ENCODE results near the gene ZNF823. TPM values are rescaled to one million over a fixed set of nuclear protein-coding genes. Genes with fewer than 3 reads are reported as not detected.

The ZNF823 gene
- total and polyA plus RNA-seq, 2 of the 4 experiments (the other 2 are of a cell fraction): 2.2 to 9.3 TPM

DNA sequence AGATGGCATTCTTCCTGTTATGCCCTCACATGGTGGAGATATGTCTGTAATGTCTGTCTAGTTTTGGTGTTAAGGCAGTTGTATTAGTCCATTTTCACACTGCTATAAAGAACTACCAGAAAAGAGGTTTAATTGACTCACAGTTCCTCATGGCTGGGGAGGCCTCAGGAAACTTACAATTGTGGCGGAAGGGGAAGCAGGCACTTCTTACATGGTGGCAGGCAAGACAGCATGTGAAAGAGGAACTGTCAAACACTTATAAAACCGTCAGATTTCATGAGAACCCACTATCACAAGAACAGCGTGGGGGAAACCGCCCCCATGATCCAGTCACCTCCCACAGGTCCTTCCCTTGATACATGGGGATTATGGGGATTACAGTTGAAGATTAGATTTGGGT, 31.2 kb upstream of the ZNF823 start:
- peaks cover 20 to 27% of the 10 kb centered on the region in 2 experiments for H3K79me1 ChIP-seq (ENCODE audit: low read depth in 1 of 2, low read length in 2 of 2)
- H3K36me3 ChIP-seq (ENCODE audit: control insufficient read depth, insufficient read depth, low read length): no peaks in the 10 kb centered on the region
- no peak overlapping the region for H2BK15ac ChIP-seq (ENCODE audit: low read depth, low read length)
- H2AK5ac ChIP-seq (ENCODE audit: low read depth, low read length): no peak overlapping the region
- H4K20me1 ChIP-seq (ENCODE audit: insufficient read depth, low read length): 0 out of 2 replicates have a peak, but pooled peaks cover 3% of the 10 kb centered on the region
- H2AK9ac ChIP-seq (replicated peaks; ENCODE audit: low read depth, low read length, poor library complexity): no peak overlapping the region
- peaks cover 16% of the 10 kb centered on the region for H3K9me3 ChIP-seq (ENCODE audit: control insufficient read depth, insufficient read depth, low read length)
- no peak for ATAC-seq (ENCODE audit: low read depth)
- no peaks in the 10 kb centered on the region for H3K9me1 ChIP-seq (ENCODE audit: insufficient read depth, low read length)
- no peak overlapping the region for H3K9ac ChIP-seq (ENCODE audit: low read depth, low read length)
- H3K23ac ChIP-seq (ENCODE audit: low read depth, low read length): no peak overlapping the region
- no peak overlapping the region for H3K18ac ChIP-seq (ENCODE audit: low read depth, low read length)
- H4K8ac ChIP-seq (ENCODE audit: low read depth in 2 of 2, low read length in 2 of 2): no peak overlapping the region
- H2AFZ ChIP-seq (replicated peaks; ENCODE audit: low read length, poor library complexity): no peak overlapping the region
- ChIA-PET POLR2A (ENCODE audit: unreplicated experiment) (no interaction called here), CTCF (no interaction called here)
- no peak for DNase-seq
- no peak overlapping the region for H4K5ac ChIP-seq (ENCODE audit: low read depth, low read length)
- H3K56ac ChIP-seq (ENCODE audit: extremely low read depth, insufficient read depth, low read length): no peak overlapping the region
- no peak overlapping the region for H3K4ac ChIP-seq (ENCODE audit: low read depth, low read length)
- H4K91ac ChIP-seq (ENCODE audit: insufficient read depth, low read depth, low read length): no peak overlapping the region
- no TSS peak for BruUV-seq (replicated peaks)
- H2BK5ac ChIP-seq (ENCODE audit: low read depth, low read length, poor library complexity, severe bottlenecking): no peak overlapping the region
- H3K4me3 ChIP-seq (ENCODE audit: insufficient read depth, low read depth, low read length): no peak overlapping the region
- H3K4me2 ChIP-seq (ENCODE audit: low read depth, low read length): no peak overlapping the region
- H3K27me3 ChIP-seq (ENCODE audit: control insufficient read depth, insufficient read depth, low read length): no peaks in the 10 kb centered on the region
- TF ChIP-seq MAZ (IDR thresholded peaks at IDR 0.05; ENCODE audit: borderline replicate concordance, low read depth, low read length): no peak
- TF ChIP-seq CEBPB (IDR thresholded peaks at IDR 0.05; ENCODE audit: low read depth, low read length): no peak
- no peak for TF ChIP-seq RCOR1 (IDR thresholded peaks at IDR 0.05; ENCODE audit: insufficient replicate concordance, low read length)
- no peak for TF ChIP-seq MAFK (IDR thresholded peaks at IDR 0.05; ENCODE audit: low read depth, low read length)
- no peak for TF ChIP-seq FOS (IDR thresholded peaks at IDR 0.05; ENCODE audit: low read depth, low read length)
- no peak for TF ChIP-seq USF2 (IDR thresholded peaks at IDR 0.05; ENCODE audit: low read depth, low read length)
- no peak for TF ChIP-seq RAD21 (IDR thresholded peaks at IDR 0.05; ENCODE audit: low read length)
- TF ChIP-seq MXI1 (IDR thresholded peaks at IDR 0.05; ENCODE audit: borderline replicate concordance, low read depth, low read length): no peak
- no peak for TF ChIP-seq BHLHE40 (IDR thresholded peaks at IDR 0.05; ENCODE audit: low read depth, low read length)
- in situ Hi-C loops (cut with MboI; ENCODE audit: low sequenced_read_pairs): no loop called here
- H2BK120ac ChIP-seq (ENCODE audit: low read depth, low read length): no peak overlapping the region
- no CpG with 5 or more reads among the region's 4 CpGs for WGBS, 2 experiments (ENCODE audit: extremely low coverage in 2 of 2, insufficient read length in 1 of 2)
- no peak overlapping the region for H3K27ac ChIP-seq (ENCODE audit: insufficient read depth, low read length)
- H2BK20ac ChIP-seq (ENCODE audit: low read depth, low read length): no peak overlapping the region
- peaks cover 2% of the 10 kb centered on the region; the same call in 1 of the 2 replicates for H3K4me1 ChIP-seq (ENCODE audit: control insufficient read depth, insufficient read depth, low read length)
- dilution Hi-C loops (cut with HindIII; ENCODE audit: low sequenced_read_pairs, unreplicated experiment): no loop called here
- no peak overlapping the region for H3K14ac ChIP-seq (replicated peaks; ENCODE audit: low read depth, low read length)
- intact Hi-C loops (cut with micrococcal nuclease): no loop called here
